Body of pancreas (tissue), 4 donors: ENCODE measurements around the gene PHOX2B. TPM values are rescaled to one million over a fixed set of nuclear protein-coding genes. Genes with fewer than 3 reads are reported as not detected.

Experiments
- ATAC-seq: fragments of 150-250 bp; one replicate; pipeline ENCODE4 v1.9.1; 2016
- DNase-seq, 4 donors: peaks; one replicate each; pipeline ENCODE4 v3.0.0-alpha.2; 2019
- H3K27ac ChIP-seq, 4 donors: fragments of 200-600 bp; sonication (generic); 1 replicate in 3 of 4; 2 replicates in 1 of 4; pipeline versions ENCODE4 v1.5.1 to v1.6.1; 2016 to 2019; ENCODE audit warnings: mild to moderate bottlenecking in 1 of 4, mixed read lengths in 1 of 4, moderate library complexity in 1 of 4
- H3K27me3 ChIP-seq, 2 donors: fragments of 200-600 bp; sonication (generic); one replicate each; pipeline ENCODE4 v1.6.0; 2016; ENCODE audit warnings: mild to moderate bottlenecking in 1 of 2
- H3K36me3 ChIP-seq, 2 donors: fragments of 200-600 bp; sonication (generic); replicated peaks in 1 of 2; 2 replicates each; pipeline ENCODE4 v1.5.1; 2016; ENCODE audit warnings: low read depth in 2 of 2; ENCODE audit not compliant: insufficient read depth in 1 of 2
- H3K4me1 ChIP-seq: fragments of 200-600 bp; sonication (generic); one replicate; pipeline ENCODE4 v1.6.0; 2016
- H3K4me3 ChIP-seq, 2 donors: fragments of 200-600 bp; sonication (generic); 1 replicate in 1 of 2; 2 replicates in 1 of 2; pipeline ENCODE4 v1.5.1; 2016 to 2019
- H3K9me3 ChIP-seq, 3 donors: fragments of 200-600 bp; sonication (generic); 1 replicate in 2 of 3; 2 replicates in 1 of 3; pipeline ENCODE4 v1.5.1; 2016
- CTCF ChIP-seq, 7 experiments: fragments of 450-650 bp in 4 of 7; fragments of 200-600 bp in 3 of 7; sonication (generic) in 3 of 7; IDR thresholded peaks; one replicate each; pipeline ENCODE4 v1.5.1; 2016 to 2019; ENCODE audit warnings: antibody characterized with exemption in 7 of 7
- POLR2A ChIP-seq, 3 donors: fragments of 450-650 bp; IDR thresholded peaks; one replicate each; pipeline ENCODE4 v1.6.1; 2016; ENCODE audit warnings: antibody characterized with exemption in 3 of 3, mild to moderate bottlenecking in 2 of 3
- WGBS, 2 donors: methylation state at CpG; one replicate each; pipeline ENCODE4 v1.1.5; 2017; 5-methylcytosine and 5-hydroxymethylcytosine counted together
- intact Hi-C: fragments of 100-400 bp; cut with DNase I; formaldehyde crosslinking; loops from one replicate; pipeline ENCODE4 v1.15.1; 2023
- total RNA-seq, 2 donors: library from RNA; depleted of rRNA; stranded (reverse); fragments of >200 nt; gene quantifications; one replicate each; pipeline ENCODE4 v1.1.0, GENCODE V29; 2016

PHOX2B gene
- total RNA-seq, 2 donors from 2014 or later = not detected

DNA sequence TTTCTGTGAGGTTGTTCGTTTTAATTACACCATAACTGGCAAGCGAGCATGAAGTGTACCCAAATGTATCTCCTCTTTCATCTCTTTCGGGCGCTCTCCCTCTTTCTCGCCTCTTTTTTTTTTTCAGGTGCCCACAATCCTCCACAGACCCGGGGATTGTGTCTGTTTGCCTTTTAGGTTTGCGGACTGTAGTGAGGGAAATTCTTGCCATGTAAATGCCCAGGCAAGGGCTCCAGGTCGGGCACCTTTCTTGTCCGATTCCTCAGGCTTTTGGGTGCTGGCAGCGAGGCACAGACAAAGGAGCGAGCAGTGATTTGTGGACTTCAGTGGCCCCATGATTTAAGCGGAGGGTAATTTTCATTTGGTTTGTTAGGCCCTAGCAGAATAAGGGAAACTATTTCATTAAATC, 1.1 kb upstream of the PHOX2B start:
- intact Hi-C loops = no loop called here
- no peak overlapping the region for H3K4me3 ChIP-seq
- H3K27ac ChIP-seq = no peak overlapping the region
- ATAC-seq (no peak), DNase-seq (no peak)
- TF ChIP-seq POLR2A (IDR thresholded peaks at IDR 0.05) (no peak), CTCF (IDR thresholded peaks at IDR 0.05) (no peak)
- peaks cover 22% of the 10 kb centered on the region for H3K4me1 ChIP-seq
- no peaks in the 10 kb centered on the region for H3K36me3 ChIP-seq
- peaks cover 0 to 38% of the 10 kb centered on the region in 2 donors for H3K27me3 ChIP-seq
- WGBS, 2 donors = 10% methylated on average over 12 of the region's 12 CpGs
- H3K9me3 ChIP-seq = no peaks in the 10 kb centered on the region

DNA sequence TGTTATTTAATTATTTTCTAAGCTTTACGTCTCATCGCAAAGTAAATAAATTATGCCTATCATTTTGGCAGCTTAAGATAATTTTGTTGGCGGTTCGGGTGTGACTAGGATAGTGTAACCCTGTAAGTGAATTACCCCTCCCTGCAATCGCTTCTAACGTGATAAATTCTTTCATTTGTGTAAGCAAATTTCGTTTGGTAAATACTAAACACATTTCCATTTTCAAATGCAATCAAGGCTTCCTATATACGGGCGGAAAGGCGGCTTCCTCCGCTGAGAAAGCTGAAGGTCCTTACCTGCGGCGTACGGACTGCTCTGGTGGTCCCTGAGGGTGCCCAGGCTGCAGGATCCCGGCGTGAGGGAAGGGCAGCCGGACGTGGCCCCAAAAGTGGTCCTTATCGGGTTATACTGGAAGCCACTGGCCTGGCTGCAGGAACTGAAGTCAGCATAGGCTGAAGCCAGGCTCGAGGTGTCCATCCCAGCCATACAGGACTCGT, 403 bp downstream of the PHOX2B start:
- H3K9me3 ChIP-seq = no peaks in the 10 kb centered on the region
- no peak overlapping the region for H3K4me3 ChIP-seq
- H3K27me3 ChIP-seq = peaks cover 0 to 38% of the 10 kb centered on the region in 2 donors
- intact Hi-C loops = no loop called here
- DNase-seq (no peak), ATAC-seq (no peak)
- TF ChIP-seq CTCF (IDR thresholded peaks at IDR 0.05) (no peak), POLR2A (IDR thresholded peaks at IDR 0.05) (no peak)
- H3K36me3 ChIP-seq = no peaks in the 10 kb centered on the region
- WGBS, 2 donors = 5 to 10% methylated on average over 21 of the region's 21 CpGs
- H3K4me1 ChIP-seq = peaks cover 22% of the 10 kb centered on the region
- no peak overlapping the region for H3K27ac ChIP-seq

- peaks cover 0 to 38% of the 10 kb centered on the region in 2 donors for H3K27me3 ChIP-seq
- no peak for ATAC-seq
- no peaks in the 10 kb centered on the region for H3K9me3 ChIP-seq
- no peak overlapping the region for H3K4me3 ChIP-seq
- 4 to 10% methylated on average over 49 of the region's 49 CpGs for WGBS, 2 donors
- peaks cover 22% of the 10 kb centered on the region for H3K4me1 ChIP-seq
- no peaks in the 10 kb centered on the region for H3K36me3 ChIP-seq
- no peak overlapping the region for H3K27ac ChIP-seq
- intact Hi-C loops = no loop called here
- DNase-seq = no peak
- TF ChIP-seq POLR2A (IDR thresholded peaks at IDR 0.05) = no peak
- no peak for TF ChIP-seq CTCF (IDR thresholded peaks at IDR 0.05)
Measured at GRCh38 chr4:41747230-41748055, 1.1 kb downstream of the PHOX2B start.

DNA sequence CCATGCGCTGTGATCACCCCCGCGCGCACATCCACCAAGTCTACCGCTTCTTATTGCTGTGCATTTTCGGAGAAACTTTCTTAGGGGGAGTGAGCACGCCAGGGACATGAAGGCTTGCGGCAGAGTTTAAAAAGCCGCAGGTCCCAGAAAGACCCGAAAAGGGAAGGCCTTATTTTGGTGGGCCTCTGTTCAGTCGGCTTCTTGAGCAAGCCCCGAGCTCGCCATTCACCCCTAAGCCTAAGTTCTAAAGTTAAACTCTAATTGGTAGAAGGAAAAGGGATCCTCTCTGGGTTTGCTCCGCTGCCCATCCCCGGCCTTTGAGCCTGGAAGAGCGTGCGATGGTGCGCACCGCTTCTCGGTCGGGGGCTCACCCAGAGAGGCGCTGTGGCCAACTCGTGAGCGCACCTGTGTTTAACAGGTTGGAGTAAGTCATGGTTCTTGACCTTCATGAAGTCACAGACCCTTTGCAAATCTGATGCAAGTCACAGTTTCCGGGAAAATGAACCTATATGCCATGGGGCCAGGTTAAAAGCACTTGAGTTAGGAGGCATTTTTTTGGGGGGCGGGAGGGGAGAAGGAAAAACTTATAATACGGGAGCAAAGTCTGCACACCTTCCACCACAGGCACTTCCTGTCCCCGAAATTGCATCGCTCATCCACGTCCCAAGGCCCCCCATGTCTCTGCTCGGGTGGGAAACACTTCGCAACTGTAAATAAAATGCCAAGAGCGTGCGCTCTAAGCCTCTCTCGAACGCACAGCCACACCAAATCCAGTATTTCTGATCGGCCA, 1.9 kb downstream of the PHOX2B start:
- Histone ChIP-seq H3K27ac (no peak overlapping the region), H3K9me3 (no peaks in the 10 kb centered on the region), H3K4me3 (no peak overlapping the region), H3K27me3 (peaks cover 0 to 38% of the 10 kb centered on the region in 2 donors), H3K4me1 (peaks cover 21% of the 10 kb centered on the region), H3K36me3 (no peaks in the 10 kb centered on the region)
- ATAC-seq = no peak
- DNase-seq = no peak
- intact Hi-C loops = no loop called here
- 9 to 13% methylated on average over 37 of the region's 37 CpGs for WGBS, 2 donors
- TF ChIP-seq CTCF (IDR thresholded peaks at IDR 0.05) (no peak), POLR2A (IDR thresholded peaks at IDR 0.05) (no peak)
